ENCODE data around the gene RNF167.

GRCh38 chr17:4945176-4945943 lies 5.3 kb downstream of the RNF167 start:
- no peak for TF ChIP-seq CTCF (conservative IDR thresholded peaks at IDR 0.05; ENCODE audit: low read depth, low read length)
- peak; percentile 57; the same call in 1 of the 2 replicates for TF ChIP-seq BHLHE40 (IDR thresholded peaks at IDR 0.05; ENCODE audit: low read depth, low read length)
- no peak for TF ChIP-seq SMC3 (IDR thresholded peaks at IDR 0.05; ENCODE audit: low read depth, low read length)
- TF ChIP-seq POLR2A (IDR thresholded peaks at IDR 0.05; ENCODE audit: low read depth, low read length), result peak; percentile 34
- TF ChIP-seq RAD21 (IDR thresholded peaks at IDR 0.05; ENCODE audit: low read length), result 0 out of 2 replicates have a peak, but pooled peaks have one; percentile 8
- TF ChIP-seq FOS (IDR thresholded peaks at IDR 0.05; ENCODE audit: low read depth, low read length), result peak; percentile 98
- no peak for TF ChIP-seq RCOR1 (IDR thresholded peaks at IDR 0.05; ENCODE audit: insufficient replicate concordance, low read length)
- peak; percentile 36; the same call in 1 of the 2 replicates for TF ChIP-seq CEBPB (IDR thresholded peaks at IDR 0.05; ENCODE audit: low read depth, low read length)
- TF ChIP-seq NFE2L2 (IDR thresholded peaks at IDR 0.05; ENCODE audit: low read depth, low read length), result 0 out of 2 replicates have a peak, but pooled peaks have one; percentile 19
